ENCODE measurements around the gene ZER1. TPM values are rescaled to one million over a fixed set of nuclear protein-coding genes. Genes with fewer than 3 reads are reported as not detected.

Gene ZER1
- total RNA-seq, 2 donors from 2014 or later = 16.0 to 28.5 TPM

DNA sequence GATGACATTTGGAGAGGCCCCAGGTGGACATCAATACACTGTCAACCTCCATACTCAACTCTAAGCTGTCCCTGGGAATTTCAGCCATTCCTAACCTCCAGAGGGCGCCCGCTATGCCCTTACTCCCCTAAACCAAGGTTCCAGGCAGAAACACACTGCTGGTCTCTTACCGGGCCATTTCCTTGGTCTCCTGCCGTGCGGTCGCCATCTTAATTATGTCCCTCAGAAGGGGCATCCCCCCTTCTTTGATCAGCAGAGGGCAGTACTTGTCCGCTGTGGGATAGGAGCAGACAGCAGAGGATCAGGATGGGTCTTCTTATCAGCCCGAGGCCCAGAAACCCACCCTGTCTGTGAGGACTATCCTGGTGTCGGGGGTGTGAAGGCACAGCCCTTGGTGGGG, 38.5 kb downstream of the ZER1 start:
- ATAC-seq (replicated peaks) = no peak
- H3K4me1 Mint-ChIP-seq = peaks cover 4% of the 10 kb centered on the region

DNA sequence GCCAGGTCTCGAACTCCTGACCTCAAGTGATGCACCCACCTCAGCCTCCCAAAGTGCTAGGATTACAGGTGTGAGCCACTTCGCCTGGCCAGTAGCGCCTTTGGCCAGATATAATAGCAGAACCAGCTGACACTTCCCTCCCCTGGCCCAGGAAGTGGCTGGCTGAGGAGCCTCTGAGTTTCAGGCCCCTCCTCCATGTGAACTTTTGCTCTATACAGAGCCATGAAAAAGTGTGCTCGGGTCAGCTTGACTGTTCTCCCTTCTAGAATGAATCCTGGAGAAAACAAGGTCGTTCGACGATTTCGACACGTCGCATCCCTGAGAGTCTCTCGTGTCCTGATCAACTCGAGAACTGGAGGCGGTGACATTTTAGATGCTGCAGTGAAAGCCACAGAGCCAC, 39.2 kb downstream of the ZER1 start:
- Mint-ChIP-seq H3K4me1 (peaks cover 4% of the 10 kb centered on the region), H3K27me3 (no peaks in the 10 kb centered on the region), H3K9me3 (no peaks in the 10 kb centered on the region), H3K36me3 (ENCODE audit: low read depth) (peaks cover 30% of the 10 kb centered on the region), H3K27ac (no peak overlapping the region), H3K4me3 (no peak overlapping the region)
- ATAC-seq (replicated peaks) = no peak

More for the DNA sequence above, 38.5 kb downstream of the ZER1 start:
- Mint-ChIP-seq H3K4me3 (no peak overlapping the region), H3K27ac (no peak overlapping the region), H3K9me3 (no peaks in the 10 kb centered on the region), H3K36me3 (ENCODE audit: low read depth) (peaks cover 31% of the 10 kb centered on the region), H3K27me3 (no peaks in the 10 kb centered on the region)

DNA sequence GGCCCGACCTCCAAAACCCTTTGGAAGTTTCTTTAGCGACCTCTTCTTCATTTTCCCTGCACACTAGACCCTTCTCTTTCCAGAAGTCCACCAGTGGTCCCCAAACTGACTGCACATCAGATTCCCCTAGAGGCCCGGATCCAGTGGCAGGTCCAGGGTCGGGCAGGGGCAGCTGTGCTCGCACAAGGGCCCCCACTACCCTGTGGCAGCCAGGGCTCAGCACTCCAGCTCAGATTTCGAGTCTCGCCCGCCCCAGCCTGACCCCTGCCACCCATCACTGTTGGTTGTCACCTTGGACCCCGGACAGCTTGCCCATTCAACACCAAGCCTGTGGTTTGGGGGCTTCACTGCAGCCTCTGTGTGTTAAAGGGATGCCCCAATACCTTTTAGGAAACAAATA, 40.0 kb downstream of the ZER1 start:
- H3K36me3 Mint-ChIP-seq (ENCODE audit: low read depth) = peaks cover 24% of the 10 kb centered on the region

DNA sequence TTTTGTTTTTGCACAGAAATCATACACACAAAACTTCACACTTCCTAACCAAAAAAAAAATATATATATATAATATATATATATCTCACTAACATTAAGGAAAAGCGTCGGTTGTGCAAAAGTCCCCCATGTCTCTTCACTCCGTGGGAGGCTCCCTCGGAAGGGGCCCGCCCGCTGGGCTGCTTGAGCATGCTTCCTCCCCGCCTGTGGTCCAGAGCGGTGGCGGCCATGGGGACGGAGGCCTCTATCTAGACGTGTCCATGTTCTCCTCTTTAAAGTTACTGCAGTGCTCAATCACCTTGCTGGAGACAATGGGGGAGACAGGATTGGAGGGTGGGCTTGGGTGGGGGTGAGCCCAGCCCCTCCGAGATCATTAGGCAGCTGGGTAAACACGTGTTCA, 40.6 kb downstream of the ZER1 start:
- Mint-ChIP-seq H3K4me3 (no peak overlapping the region), H3K9me3 (no peaks in the 10 kb centered on the region), H3K27me3 (no peaks in the 10 kb centered on the region), H3K4me1 (peaks cover 4% of the 10 kb centered on the region), H3K27ac (no peak overlapping the region), H3K36me3 (ENCODE audit: low read depth) (peaks cover 24% of the 10 kb centered on the region)
- no peak for ATAC-seq (replicated peaks)

More for the DNA sequence above, 40.0 kb downstream of the ZER1 start:
- H3K4me3 Mint-ChIP-seq = no peak overlapping the region
- H3K27ac Mint-ChIP-seq = no peak overlapping the region
- no peaks in the 10 kb centered on the region for H3K9me3 Mint-ChIP-seq
- no peak for ATAC-seq (replicated peaks)
- peaks cover 4% of the 10 kb centered on the region for H3K4me1 Mint-ChIP-seq
- no peaks in the 10 kb centered on the region for H3K27me3 Mint-ChIP-seq

DNA sequence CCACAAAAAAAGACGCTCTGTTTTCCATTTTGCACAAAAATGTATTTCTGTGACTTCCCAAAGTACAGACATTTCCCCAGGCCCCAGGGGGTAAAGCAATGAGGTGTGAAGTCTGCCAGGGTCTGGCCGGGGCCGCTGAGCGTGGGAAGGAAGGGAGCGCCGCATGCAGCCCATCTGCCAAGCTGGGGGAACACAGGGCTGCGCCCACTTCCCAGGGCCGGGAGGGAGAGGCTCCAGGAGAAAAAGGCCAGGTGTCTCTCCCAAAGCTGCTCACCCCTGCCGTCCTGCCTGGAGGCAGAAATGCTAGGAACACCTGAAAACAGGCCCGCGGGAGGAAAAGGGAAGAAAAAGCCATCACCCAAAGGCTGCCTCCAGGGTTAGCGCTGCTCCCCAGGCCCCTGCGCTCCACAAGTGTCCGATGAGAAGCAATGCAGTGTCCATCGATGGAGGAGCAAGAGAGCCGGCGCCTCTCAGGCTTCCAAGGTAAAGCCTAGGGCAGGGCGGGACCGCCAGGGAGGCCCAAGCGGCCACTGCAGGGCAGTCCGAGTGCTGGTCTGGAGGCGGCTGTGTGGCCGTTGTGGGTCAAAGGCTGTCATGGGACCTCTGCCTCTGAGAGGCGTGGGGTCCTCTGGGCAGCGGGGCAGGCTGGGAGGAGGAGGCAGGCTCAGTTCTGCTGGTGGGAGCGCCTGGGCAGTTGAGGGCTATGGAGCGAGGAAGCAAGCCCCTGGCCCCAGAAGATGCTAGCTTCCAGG, 41.8 kb downstream of the ZER1 start:
- Mint-ChIP-seq H3K27ac (peak overlapping the region; percentile 38), H3K36me3 (ENCODE audit: low read depth) (peaks cover 18% of the 10 kb centered on the region), H3K4me1 (peaks cover 7% of the 10 kb centered on the region), H3K4me3 (no peak overlapping the region), H3K27me3 (no peaks in the 10 kb centered on the region), H3K9me3 (no peaks in the 10 kb centered on the region)
- ATAC-seq (replicated peaks) = no peak

DNA sequence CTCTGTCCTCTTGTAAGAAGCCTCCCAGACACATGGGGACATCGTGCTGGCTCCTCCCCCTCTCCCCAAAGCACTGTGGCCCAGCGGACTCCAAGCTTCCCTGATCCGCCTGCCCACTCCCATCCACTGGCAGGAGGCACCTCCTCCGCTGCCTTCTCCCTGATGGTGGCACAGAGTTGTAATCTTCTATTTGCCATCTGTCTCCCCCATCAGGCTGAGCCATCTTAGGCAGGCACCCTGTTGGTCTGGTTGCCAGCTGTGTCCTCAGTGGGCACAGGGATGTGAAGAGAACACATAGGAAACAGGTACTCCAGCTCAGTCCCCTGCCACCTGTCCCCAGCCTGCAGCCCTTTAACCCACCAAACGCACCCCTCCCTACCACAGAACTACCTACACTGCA, 42.4 kb downstream of the ZER1 start:
- ATAC-seq (replicated peaks) = no peak
- Mint-ChIP-seq H3K27me3 (no peaks in the 10 kb centered on the region), H3K27ac (peak overlapping the region; percentile 38), H3K9me3 (no peaks in the 10 kb centered on the region), H3K4me3 (no peak overlapping the region), H3K36me3 (ENCODE audit: low read depth) (peaks cover 18% of the 10 kb centered on the region), H3K4me1 (peaks cover 9% of the 10 kb centered on the region)

DNA sequence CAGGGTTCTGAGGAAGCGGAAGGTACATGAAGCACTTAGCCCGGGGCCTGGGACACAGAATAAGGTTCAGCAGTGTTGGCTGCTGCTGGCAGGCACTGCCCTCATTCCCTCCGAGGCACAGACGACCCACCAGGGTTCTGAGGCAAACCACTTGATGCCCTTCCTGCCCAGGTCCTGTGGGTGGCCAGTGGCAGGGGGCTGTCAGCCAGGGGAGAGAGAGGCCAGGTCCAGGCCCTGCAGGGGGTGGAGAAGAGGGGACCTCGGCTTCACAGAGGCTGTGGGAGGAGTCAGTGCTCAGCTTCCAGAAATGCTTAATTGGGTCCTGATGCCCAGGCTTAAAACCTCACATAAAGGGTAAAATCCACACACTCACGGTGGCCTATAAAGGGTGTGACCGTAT, 43.4 kb downstream of the ZER1 start:
- Mint-ChIP-seq H3K9me3 (no peaks in the 10 kb centered on the region), H3K4me3 (no peak overlapping the region), H3K36me3 (ENCODE audit: low read depth) (peaks cover 15% of the 10 kb centered on the region), H3K27ac (no peak overlapping the region), H3K4me1 (peaks cover 9% of the 10 kb centered on the region), H3K27me3 (no peaks in the 10 kb centered on the region)
- no peak for ATAC-seq (replicated peaks)

DNA sequence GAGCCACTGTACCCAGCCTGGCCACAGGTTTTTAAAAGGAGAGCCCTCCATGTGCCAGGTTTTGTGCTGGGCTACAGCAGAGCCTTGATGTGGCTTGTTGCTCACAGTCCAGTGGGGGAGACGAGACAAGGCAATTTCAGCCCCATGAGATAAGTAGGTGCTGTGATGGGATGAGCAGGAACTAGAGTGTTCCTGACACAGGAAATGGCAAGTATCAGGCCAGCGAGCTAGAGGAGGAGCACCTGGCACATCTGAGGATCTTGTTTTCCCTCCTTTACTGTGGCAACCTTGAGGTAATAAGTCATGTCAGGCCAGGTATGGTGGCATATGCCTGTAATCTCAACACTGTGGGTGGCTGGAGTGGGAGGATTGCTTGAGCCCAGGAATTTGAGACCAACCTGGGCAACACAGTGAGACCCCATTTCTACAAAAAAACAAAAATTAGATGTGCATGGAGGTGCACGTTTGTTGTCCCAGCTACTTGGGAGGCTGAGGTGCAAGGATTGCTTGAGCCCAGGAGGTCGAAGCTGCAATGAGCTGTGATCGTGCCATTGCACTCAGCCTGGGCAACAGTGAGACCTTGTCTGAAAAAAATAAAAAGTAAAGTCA, 44.0 kb downstream of the ZER1 start:
- no peaks in the 10 kb centered on the region for H3K9me3 Mint-ChIP-seq
- H3K27me3 Mint-ChIP-seq = no peaks in the 10 kb centered on the region
- H3K4me3 Mint-ChIP-seq = no peak overlapping the region
- H3K36me3 Mint-ChIP-seq (ENCODE audit: low read depth) = peaks cover 11% of the 10 kb centered on the region
- peaks cover 12% of the 10 kb centered on the region for H3K4me1 Mint-ChIP-seq
- H3K27ac Mint-ChIP-seq = peak overlapping the region; percentile 74
- no peak for ATAC-seq (replicated peaks)

DNA sequence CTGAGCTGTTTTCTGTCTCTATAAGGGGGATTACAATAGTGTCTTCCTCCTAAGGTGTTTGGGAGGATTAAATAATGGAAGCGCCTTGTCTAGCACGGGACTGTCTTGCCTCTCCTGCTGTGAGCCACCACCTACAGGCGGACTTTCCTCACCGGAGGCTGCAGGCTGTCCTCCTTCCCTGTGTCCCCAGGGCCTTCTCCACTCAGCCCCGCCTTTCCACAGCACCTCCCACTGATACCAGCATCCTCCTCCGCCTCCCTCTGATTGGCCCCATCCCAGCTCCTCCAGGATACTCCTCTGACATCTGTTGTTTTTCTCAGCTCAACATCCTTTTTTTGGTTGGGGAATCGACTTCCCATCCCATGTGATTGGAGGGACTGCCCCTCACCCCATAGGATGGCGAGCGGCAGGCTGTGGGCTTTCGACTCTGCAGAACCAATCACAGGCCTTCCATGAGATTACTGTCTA, 46.9 kb downstream of the ZER1 start:
- ATAC-seq (replicated peaks) = peak; percentile 57
- H3K4me1 Mint-ChIP-seq = peaks cover 18% of the 10 kb centered on the region
- H3K36me3 Mint-ChIP-seq (ENCODE audit: low read depth) = peaks cover 24% of the 10 kb centered on the region
- H3K4me3 Mint-ChIP-seq = peak overlapping the region; percentile 96
- H3K9me3 Mint-ChIP-seq = no peaks in the 10 kb centered on the region
- peak overlapping the region; percentile 94 for H3K27ac Mint-ChIP-seq
- no peaks in the 10 kb centered on the region for H3K27me3 Mint-ChIP-seq

DNA sequence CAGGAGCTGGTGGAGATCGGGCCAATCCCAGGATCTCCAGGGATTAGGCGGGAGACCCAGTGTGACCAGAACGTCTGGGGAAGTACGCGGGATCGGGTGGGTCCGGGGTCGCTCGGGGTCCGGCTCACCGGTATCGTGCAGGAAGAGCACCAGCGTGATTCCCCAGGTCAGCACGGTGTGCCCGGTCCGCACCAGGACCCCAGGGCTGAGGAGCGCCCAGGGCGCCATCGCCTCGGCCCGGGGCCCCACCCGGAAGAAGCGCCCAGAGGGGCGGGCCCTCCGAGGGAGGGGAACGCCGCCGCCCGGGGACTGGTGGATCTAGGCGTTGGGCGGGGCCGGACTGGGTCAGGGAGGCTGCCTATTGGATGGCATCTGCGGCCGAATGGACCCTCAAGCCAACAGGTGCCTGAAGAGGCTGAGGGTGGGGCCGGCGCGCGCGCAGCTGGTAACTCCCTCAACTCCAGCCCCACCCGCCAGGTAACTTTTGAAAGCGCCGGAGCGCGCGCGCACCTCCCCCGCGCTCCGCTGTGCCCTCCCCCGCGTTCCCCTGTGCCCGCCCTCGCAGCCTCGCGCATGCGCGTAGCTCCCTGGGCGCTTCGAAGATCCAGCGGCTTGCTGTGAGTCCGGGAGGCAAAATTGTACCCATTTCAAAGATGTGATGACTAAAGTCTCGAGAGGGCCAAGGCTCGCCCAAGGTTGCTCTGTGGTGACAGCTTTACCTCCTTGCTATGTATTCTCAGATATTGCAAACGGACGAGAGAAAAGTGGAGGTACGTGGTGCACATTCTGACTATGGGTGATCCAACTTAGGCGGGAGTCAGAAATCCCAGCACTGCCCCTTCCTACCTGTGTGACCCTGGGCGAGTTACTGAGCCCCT, 47.6 kb downstream of the ZER1 start, which contains the start of gene ZDHHC12:
Gene ZDHHC12 (minus strand): TSS at position 262 of the 878 bp plus-strand sequence. CDS start 34 bp downstream, at position 228.
- Mint-ChIP-seq H3K27me3 (no peaks in the 10 kb centered on the region), H3K4me3 (peak within 1 kb of the TSS; percentile 96), H3K4me1 (peaks cover 18% of the 10 kb centered on the region), H3K27ac (peak within 1 kb of the TSS; percentile 94), H3K9me3 (no peaks in the 10 kb centered on the region), H3K36me3 (ENCODE audit: low read depth) (peaks cover 25% of the 10 kb centered on the region)
- ATAC-seq (replicated peaks) = peak; percentile 96

DNA sequence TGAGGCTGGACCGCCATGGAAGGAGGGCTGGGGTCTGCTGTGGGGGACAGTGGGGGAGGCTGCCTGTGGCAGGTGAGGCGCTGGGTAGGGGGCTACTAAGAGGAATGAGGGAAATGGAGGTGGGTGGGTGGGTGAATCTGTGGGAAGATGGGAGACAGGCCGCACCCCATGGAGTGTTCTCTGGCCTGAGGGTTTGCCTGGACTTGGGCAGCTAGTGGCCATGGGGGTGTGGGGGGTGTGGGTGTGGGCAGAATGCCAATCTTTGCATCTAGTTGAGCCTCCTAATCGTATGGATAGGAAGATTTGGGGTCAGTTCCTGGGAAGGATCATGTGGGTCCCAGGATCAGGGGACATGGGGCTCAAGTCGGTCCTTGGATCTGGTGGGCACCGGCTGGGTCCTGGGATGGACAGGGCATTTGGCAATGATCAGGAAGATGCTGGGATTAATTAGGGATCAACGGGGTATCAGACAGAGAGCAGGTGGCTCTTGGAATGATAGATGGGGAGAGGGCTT, 48.3 kb downstream of the ZER1 start:
- H3K36me3 Mint-ChIP-seq (ENCODE audit: low read depth) = peaks cover 25% of the 10 kb centered on the region
- H3K4me1 Mint-ChIP-seq = peaks cover 18% of the 10 kb centered on the region
- no peaks in the 10 kb centered on the region for H3K9me3 Mint-ChIP-seq
- no peak for ATAC-seq (replicated peaks)
- no peaks in the 10 kb centered on the region for H3K27me3 Mint-ChIP-seq
- H3K27ac Mint-ChIP-seq = peak overlapping the region; percentile 94
- H3K4me3 Mint-ChIP-seq = peak overlapping the region; percentile 96

DNA sequence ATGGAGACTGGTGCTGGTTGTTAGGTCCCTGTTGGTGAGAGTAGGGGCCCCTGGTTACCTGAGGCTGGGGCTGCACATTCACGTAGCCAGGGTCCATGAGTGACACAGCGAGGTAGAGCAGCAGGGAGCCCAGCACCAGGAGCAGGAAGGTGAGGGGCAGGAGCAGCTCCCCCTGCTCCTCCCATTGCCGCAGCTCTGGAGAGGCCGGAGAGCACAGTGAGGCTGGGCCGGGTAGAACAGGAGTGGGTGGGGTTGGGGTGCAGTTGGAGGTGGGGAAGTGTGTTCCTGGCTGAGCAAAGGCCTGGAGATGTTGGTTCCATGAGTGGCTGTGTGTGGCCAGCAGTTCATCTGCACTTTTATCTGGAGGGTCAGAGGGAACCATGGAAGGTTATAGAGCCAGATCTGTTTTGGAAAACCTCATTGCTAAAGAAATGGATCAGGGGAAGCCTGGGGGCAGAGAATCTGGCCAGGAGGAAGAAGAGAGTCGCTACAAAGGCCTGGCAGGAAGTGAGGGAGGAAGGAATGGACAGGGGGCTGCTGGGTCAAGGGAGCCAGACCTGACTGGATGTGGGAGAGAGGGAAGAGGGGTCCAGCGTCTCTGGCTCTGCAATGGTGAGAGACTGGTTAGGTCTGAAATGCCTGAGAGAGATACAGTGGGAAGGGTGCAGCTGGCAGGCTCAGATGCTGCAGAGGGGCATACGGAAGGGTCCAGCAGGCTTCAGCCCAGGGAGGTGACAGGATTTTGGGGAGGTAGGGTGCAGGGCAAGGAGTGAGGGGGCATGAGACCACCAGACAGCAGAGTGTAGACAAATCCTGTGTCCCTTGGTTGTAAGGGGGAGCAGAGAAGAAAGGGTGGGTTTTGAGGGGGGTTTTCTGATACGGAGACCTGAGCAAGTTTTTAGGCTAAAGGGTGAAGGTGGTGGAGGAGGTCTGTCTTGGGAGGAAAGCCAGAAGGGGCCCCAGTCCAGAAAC, 49.1 kb downstream of the ZER1 start:
- peaks cover 25% of the 10 kb centered on the region for H3K36me3 Mint-ChIP-seq (ENCODE audit: low read depth)
- peak overlapping the region; percentile 94 for H3K27ac Mint-ChIP-seq
- H3K27me3 Mint-ChIP-seq = no peaks in the 10 kb centered on the region
- no peaks in the 10 kb centered on the region for H3K9me3 Mint-ChIP-seq
- peaks cover 18% of the 10 kb centered on the region for H3K4me1 Mint-ChIP-seq
- H3K4me3 Mint-ChIP-seq = peak overlapping the region; percentile 96
- ATAC-seq (replicated peaks) = no peak

DNA sequence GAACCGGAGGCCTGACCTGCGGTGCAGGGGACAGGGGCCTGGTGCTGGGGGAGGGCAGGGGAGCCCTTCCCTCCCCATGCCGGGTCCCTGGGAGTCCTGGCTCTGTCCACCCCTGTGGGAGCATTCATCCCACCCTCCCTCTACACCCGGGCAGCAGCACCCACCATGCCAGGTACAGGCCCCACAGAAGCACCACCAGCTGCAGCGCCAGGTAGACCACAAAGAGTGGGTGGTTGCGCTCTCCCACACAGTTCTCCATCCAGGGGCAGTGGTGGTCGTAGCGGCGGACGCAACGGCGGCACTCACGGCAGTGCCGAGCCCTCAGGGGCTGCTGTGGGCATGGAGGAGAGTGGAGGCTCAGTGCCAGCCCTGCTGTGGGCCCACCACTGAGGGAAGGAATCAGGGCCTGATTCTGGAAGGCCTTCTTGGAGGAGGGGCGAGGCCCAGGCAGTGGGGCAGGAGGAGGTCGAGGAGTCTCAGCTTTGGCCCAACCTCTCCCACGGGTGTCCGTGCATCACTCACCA, 50.2 kb downstream of the ZER1 start:
- Mint-ChIP-seq H3K9me3 (no peaks in the 10 kb centered on the region), H3K36me3 (ENCODE audit: low read depth) (peaks cover 25% of the 10 kb centered on the region), H3K4me1 (peaks cover 18% of the 10 kb centered on the region), H3K4me3 (peak overlapping the region; percentile 96), H3K27ac (peak overlapping the region; percentile 94), H3K27me3 (no peaks in the 10 kb centered on the region)
- no peak for ATAC-seq (replicated peaks)
